Loucy (cell line): ENCODE data around the gene DPM2.

ENCODE experiments used
- H2AFZ ChIP-seq: fragments of 200-600 bp; sonication (generic); 2 replicates; pipeline ENCODE4 v1.6.0; 2016; ENCODE audit warnings: antibody characterized with exemption, mild to moderate bottlenecking, low read length, moderate library complexity
- H3F3A ChIP-seq: fragments of 200-600 bp; 2 replicates; pipeline ENCODE4 v1.6.0; 2016; ENCODE audit warnings: antibody characterized with exemption, low read depth, mild to moderate bottlenecking
- H3K27me3 ChIP-seq: fragments of 200-600 bp; sonication (generic); 2 replicates; pipeline ENCODE4 v1.6.1; 2014; ENCODE audit warnings: low read length, mild to moderate bottlenecking; ENCODE audit not compliant: insufficient read depth, poor library complexity, severe bottlenecking
- H3K36me3 ChIP-seq: fragments of 200-600 bp; sonication (generic); 2 replicates; pipeline ENCODE4 v1.6.1; 2016; ENCODE audit warnings: low read length; ENCODE audit not compliant: insufficient read depth
- H3K4me1 ChIP-seq: fragments of 200-600 bp; sonication (generic); 2 replicates; pipeline ENCODE4 v1.5.1; 2014; ENCODE audit warnings: low read length, mild to moderate bottlenecking; ENCODE audit not compliant: insufficient read depth, poor library complexity, severe bottlenecking
- H3K4me2 ChIP-seq: fragments of 200-600 bp; sonication (generic); 2 replicates; pipeline ENCODE4 v1.6.0; 2014; ENCODE audit warnings: antibody characterized with exemption, low read length, low read depth, mild to moderate bottlenecking; ENCODE audit not compliant: poor library complexity, severe bottlenecking
- H3K4me3 ChIP-seq: fragments of 200-600 bp; sonication (generic); 2 replicates; pipeline ENCODE4 v1.5.1; 2014; ENCODE audit warnings: low read length, mild to moderate bottlenecking, mixed read lengths; ENCODE audit not compliant: poor library complexity, severe bottlenecking
- H3K79me2 ChIP-seq: fragments of 200-600 bp; sonication (generic); 2 replicates; pipeline ENCODE4 v1.6.1; 2014; ENCODE audit warnings: low read length; ENCODE audit not compliant: insufficient read depth
- H3K9ac ChIP-seq: fragments of 200-600 bp; sonication (generic); 2 replicates; pipeline ENCODE4 v1.6.0; 2014; ENCODE audit warnings: mild to moderate bottlenecking, low read depth, low read length, moderate library complexity; ENCODE audit not compliant: poor library complexity, severe bottlenecking
- H3K9me2 ChIP-seq: fragments of 200-600 bp; sonication (generic); replicated peaks from 2 replicates; pipeline ENCODE4 v1.6.1; 2016; ENCODE audit warnings: low read depth, low read length, mixed read lengths
- H3K9me3 ChIP-seq: fragments of 200-600 bp; sonication (generic); 2 replicates; pipeline ENCODE4 v1.6.1; 2014; ENCODE audit warnings: mild to moderate bottlenecking, antibody characterized with exemption, low read length, low read depth; ENCODE audit not compliant: insufficient read depth
- H4K20me1 ChIP-seq: fragments of 200-600 bp; sonication (generic); 2 replicates; pipeline ENCODE4 v1.6.0; 2014; ENCODE audit warnings: antibody characterized with exemption, low read length, mild to moderate bottlenecking; ENCODE audit not compliant: insufficient read depth, poor library complexity, severe bottlenecking
- CTCF ChIP-seq: fragments of 200-600 bp; sonication (generic); conservative IDR thresholded peaks from 2 replicates; pipeline ENCODE4 v1.5.1; 2014; ENCODE audit warnings: mild to moderate bottlenecking, antibody characterized with exemption, low read length
- EZH2phosphoT487 ChIP-seq: fragments of 200-600 bp; IDR thresholded peaks from 2 replicates; pipeline ENCODE4 v1.6.1; 2018; ENCODE audit warnings: antibody characterized with exemption, mild to moderate bottlenecking, moderate library complexity, borderline replicate concordance

DPM2 gene

GRCh38 chr9:127910613-127911205 lies 26.9 kb downstream of the DPM2 start:
- Histone ChIP-seq H3K4me2 (no peak overlapping the region), H3K79me2 (no peaks in the 10 kb centered on the region)

GRCh38 chr9:127909839-127910273 lies 27.8 kb downstream of the DPM2 start:
- Histone ChIP-seq H3K27me3 (no peaks in the 10 kb centered on the region), H3K9me2 (no peaks in the 10 kb centered on the region), H3K9me3 (no peaks in the 10 kb centered on the region), H3F3A (peaks cover 5% of the 10 kb centered on the region; the same call in 1 of the 2 replicates), H3K79me2 (no peaks in the 10 kb centered on the region), H3K9ac (no peak overlapping the region), H3K4me3 (no peak overlapping the region), H3K36me3 (no peaks in the 10 kb centered on the region), H4K20me1 (no peaks in the 10 kb centered on the region), H3K4me1 (peaks cover 24% of the 10 kb centered on the region), H3K4me2 (no peak overlapping the region), H2AFZ (no peak overlapping the region)
- no peak for TF ChIP-seq CTCF

More at GRCh38 chr9:127910613-127911205, 26.9 kb downstream of the DPM2 start:
- no peak overlapping the region for H3K4me3 ChIP-seq
- no peaks in the 10 kb centered on the region for H3F3A ChIP-seq
- H3K9me2 ChIP-seq, result no peaks in the 10 kb centered on the region
- peak; percentile 63 for TF ChIP-seq CTCF
- TF ChIP-seq EZH2phosphoT487, result no peak
- H2AFZ ChIP-seq, result no peak overlapping the region
- H3K36me3 ChIP-seq, result no peaks in the 10 kb centered on the region
- H3K9me3 ChIP-seq, result no peaks in the 10 kb centered on the region
- no peaks in the 10 kb centered on the region for H3K27me3 ChIP-seq
- peaks cover 21% of the 10 kb centered on the region for H3K4me1 ChIP-seq
- H4K20me1 ChIP-seq, result no peaks in the 10 kb centered on the region
- H3K9ac ChIP-seq, result no peak overlapping the region

- Histone ChIP-seq H3K9me3 (no peaks in the 10 kb centered on the region), H2AFZ (no peak overlapping the region), H3K9me2 (no peaks in the 10 kb centered on the region), H3K9ac (no peak overlapping the region), H3F3A (peaks cover 7% of the 10 kb centered on the region; the same call in 1 of the 2 replicates), H3K36me3 (no peaks in the 10 kb centered on the region), H3K4me1 (peaks cover 36% of the 10 kb centered on the region), H3K4me2 (no peak overlapping the region), H3K79me2 (no peaks in the 10 kb centered on the region), H3K27me3 (no peaks in the 10 kb centered on the region), H3K4me3 (no peak overlapping the region), H4K20me1 (no peaks in the 10 kb centered on the region)
- no peak for TF ChIP-seq CTCF
- no peak for TF ChIP-seq EZH2phosphoT487
Measured at GRCh38 chr9:127908660-127908926, 29.1 kb downstream of the DPM2 start.
